Hepatocyte (in vitro differentiated cells): Measurements from ENCODE around the gene LTB4R. TPM values are rescaled to one million over a fixed set of nuclear protein-coding genes. Genes with fewer than 3 reads are reported as not detected.

Experiments
- DNase-seq: peaks from one replicate; pipeline ENCODE4 v3.0.0-alpha.2; 2016; ENCODE audit warnings: low spot score
- H2AFZ ChIP-seq: fragments of 200-600 bp; sonication (generic); 2 replicates; pipeline ENCODE4 v1.6.0; 2016; ENCODE audit warnings: antibody characterized with exemption, mild to moderate bottlenecking
- H3K27ac ChIP-seq: fragments of 200-600 bp; sonication (generic); 2 replicates; pipeline ENCODE4 v1.5.1; 2016; ENCODE audit warnings: mild to moderate bottlenecking
- H3K27me3 ChIP-seq: fragments of 200-600 bp; sonication (generic); 2 replicates; pipeline ENCODE4 v1.6.1; 2016
- H3K36me3 ChIP-seq: fragments of 200-600 bp; sonication (generic); replicated peaks from 2 replicates; pipeline ENCODE4 v1.5.1; 2016; ENCODE audit warnings: low read depth; ENCODE audit not compliant: insufficient read depth
- H3K4me1 ChIP-seq: fragments of 200-600 bp; sonication (generic); 2 replicates; pipeline ENCODE4 v1.5.1; 2016; ENCODE audit warnings: mild to moderate bottlenecking, moderate library complexity; ENCODE audit not compliant: insufficient read depth
- H3K4me2 ChIP-seq: fragments of 200-600 bp; sonication (generic); 2 replicates; pipeline ENCODE4 v1.6.0; 2016
- H3K4me3 ChIP-seq: fragments of 200-600 bp; sonication (generic); 2 replicates; pipeline ENCODE4 v1.5.1; 2016; ENCODE audit warnings: mild to moderate bottlenecking
- H3K79me2 ChIP-seq: fragments of 200-600 bp; sonication (generic); 2 replicates; pipeline ENCODE4 v1.6.0; 2017; ENCODE audit warnings: mild to moderate bottlenecking
- H3K9me2 ChIP-seq: fragments of 200-600 bp; sonication (generic); replicated peaks from 2 replicates; pipeline ENCODE4 v1.6.0; 2017; ENCODE audit warnings: mild to moderate bottlenecking; ENCODE audit not compliant: insufficient read depth
- H3K9me3 ChIP-seq: fragments of 200-600 bp; sonication (generic); 2 replicates; pipeline ENCODE4 v1.5.1; 2016; ENCODE audit warnings: low read depth, mild to moderate bottlenecking
- H4K20me1 ChIP-seq: fragments of 200-600 bp; sonication (generic); 2 replicates; pipeline ENCODE4 v1.6.0; 2016; ENCODE audit warnings: mild to moderate bottlenecking; ENCODE audit not compliant: insufficient read depth, poor library complexity, severe bottlenecking
- CTCF ChIP-seq: fragments of 200-600 bp; sonication (generic); IDR thresholded peaks from 2 replicates; pipeline ENCODE4 v1.5.1; 2016; ENCODE audit warnings: antibody characterized with exemption, mild to moderate bottlenecking; ENCODE audit not compliant: poor library complexity
- EZH2 ChIP-seq: fragments of 200-600 bp; sonication (generic); IDR thresholded peaks from 2 replicates; pipeline ENCODE4 v1.6.1; 2016; ENCODE audit warnings: antibody characterized with exemption, mild to moderate bottlenecking, borderline replicate concordance
- EZH2phosphoT487 ChIP-seq: fragments of 200-600 bp; sonication (generic); IDR thresholded peaks from one replicate; pipeline ENCODE4 v1.6.1; 2018; ENCODE audit warnings: antibody characterized with exemption, mild to moderate bottlenecking, low read depth, moderate library complexity; ENCODE audit not compliant: unreplicated experiment, severe bottlenecking
- WGBS: methylation state at CpG from one replicate; pipeline ENCODE4 v1.1.6; 2016; ENCODE audit warnings: low lambda C conversion rate; ENCODE audit errors: missing lambda C conversion rate; 5-methylcytosine and 5-hydroxymethylcytosine counted together
- polyA plus RNA-seq: library from polyadenylated mRNA; unstranded; fragments of >200 nt; fragmentation: Nextera tagmentation; extraction: Ambion mirVana; gene quantifications from 2 replicates; pipeline ENCODE4 v1.2.1, GENCODE V29; 2016
- total RNA-seq: library from RNA; depleted of rRNA; stranded (reverse); fragments of >200 nt; gene quantifications from 2 replicates; pipeline ENCODE4 v1.2.3, GENCODE V29; 2014

LTB4R gene
- 4.2 and 5.1 TPM in 2 replicates for total RNA-seq
- 3.6 and 6.2 TPM in 2 replicates for polyA plus RNA-seq

- no peak for TF ChIP-seq CTCF
- no peak for TF ChIP-seq EZH2
- TF ChIP-seq EZH2phosphoT487 = no peak
- H3K9me2 ChIP-seq = no peaks in the 10 kb centered on the region
- no peak within 1 kb of the TSS for H3K4me2 ChIP-seq
- no peaks in the 10 kb centered on the region for H4K20me1 ChIP-seq
- H3K27ac ChIP-seq = no peak within 1 kb of the TSS
- peaks cover 2% of the 10 kb centered on the region for H3K79me2 ChIP-seq
- H3K4me1 ChIP-seq = peaks cover 5% of the 10 kb centered on the region
- H3K27me3 ChIP-seq = no peaks in the 10 kb centered on the region
- 99% methylated on average over 81 of the region's 99 CpGs for whole genome bisulfite sequencing
- H2AFZ ChIP-seq = no peak within 1 kb of the TSS
- no peak for DNase-seq
- H3K9me3 ChIP-seq = no peaks in the 10 kb centered on the region
- H3K36me3 ChIP-seq = no peaks in the 10 kb centered on the region
- no peak within 1 kb of the TSS for H3K4me3 ChIP-seq
Measured at GRCh38 chr14:24310646-24311604, at the start of gene LTB4R. Gene LTB4R (plus strand): TSS chr14:24311502. CDS start chr14:24315652, 4,150 bp downstream.

DNA sequence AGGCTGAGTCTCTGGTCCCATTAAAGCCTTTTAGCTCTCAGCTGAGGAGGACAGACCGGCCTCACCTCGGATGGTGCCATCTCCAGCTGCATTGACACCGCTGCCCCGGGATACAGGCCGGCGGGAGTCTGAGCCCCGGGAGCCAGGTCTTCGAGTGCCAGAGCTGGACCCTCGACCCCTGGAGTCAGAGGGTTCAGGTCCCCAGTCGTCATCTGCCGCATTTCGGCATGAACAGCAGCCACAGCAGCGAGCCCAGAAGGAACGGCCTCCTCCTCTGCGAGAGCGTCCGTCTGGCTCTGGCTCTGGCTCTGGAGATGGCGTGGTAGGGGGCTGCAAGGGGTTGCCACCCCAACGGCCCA is 49.4 kb upstream of the LTB4R start:
- no peak overlapping the region for H3K4me2 ChIP-seq
- no peaks in the 10 kb centered on the region for H3K36me3 ChIP-seq
- no peaks in the 10 kb centered on the region for H4K20me1 ChIP-seq
- H2AFZ ChIP-seq = no peak overlapping the region
- no peak for TF ChIP-seq EZH2
- no peak for TF ChIP-seq CTCF
- TF ChIP-seq EZH2phosphoT487 = no peak
- no peak overlapping the region for H3K4me3 ChIP-seq
- no peaks in the 10 kb centered on the region for H3K79me2 ChIP-seq
- H3K9me2 ChIP-seq = no peaks in the 10 kb centered on the region
- no peaks in the 10 kb centered on the region for H3K4me1 ChIP-seq
- no peaks in the 10 kb centered on the region for H3K9me3 ChIP-seq
- 96% methylated on average over 19 of the region's 19 CpGs for WGBS
- no peak for DNase-seq
- H3K27me3 ChIP-seq = no peaks in the 10 kb centered on the region
- H3K27ac ChIP-seq = no peak overlapping the region

DNA sequence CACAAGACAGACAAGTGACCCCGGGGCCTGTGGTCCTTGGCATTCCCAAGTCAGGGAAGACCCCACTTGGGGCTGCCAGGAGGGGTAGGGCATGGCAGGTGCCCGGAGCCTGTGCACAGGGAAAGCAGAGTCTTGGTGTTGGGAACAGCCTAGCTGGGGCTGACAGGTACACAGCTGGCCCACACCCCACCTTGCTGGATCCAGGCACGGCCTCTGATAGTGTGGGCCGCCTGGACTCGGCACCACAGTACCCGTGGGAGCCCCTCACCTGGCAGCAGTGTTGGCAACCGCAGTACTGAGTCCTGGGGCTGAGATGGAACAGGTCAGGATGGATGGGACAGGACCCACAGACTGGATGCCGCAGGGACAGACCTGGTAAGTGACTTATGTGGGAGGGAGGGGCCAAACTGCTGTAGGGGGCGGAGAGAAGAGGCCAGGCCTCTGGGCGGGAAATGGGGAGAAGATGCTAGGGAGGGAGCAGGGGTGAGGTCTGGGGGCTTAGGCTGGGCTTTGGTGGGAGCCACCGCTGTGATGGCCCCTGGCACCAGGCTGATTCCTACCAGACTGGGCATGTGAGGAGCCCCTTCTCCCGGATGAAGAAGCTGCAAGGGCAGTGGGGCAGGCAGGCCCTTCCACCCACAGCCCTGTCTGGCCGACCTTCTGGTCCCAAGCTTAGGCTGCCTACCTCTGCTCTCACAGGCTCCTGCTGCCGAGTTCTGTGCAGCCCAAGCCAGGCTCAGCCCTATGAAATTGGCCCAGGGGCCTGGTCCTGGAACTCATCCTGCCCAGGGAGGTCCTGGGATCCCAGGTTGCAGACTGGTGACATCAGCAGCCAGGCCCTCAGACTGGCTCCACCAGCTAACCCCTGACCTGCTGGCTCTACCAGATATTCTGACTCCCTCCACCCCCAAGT is 48.2 kb upstream of the LTB4R start, which contains the start of gene TGM1:
TGM1 (minus strand) TSS at position 357 of the 913 bp plus-strand sequence. CDS start 825 bp downstream, outside the sequence.
- H3K4me1 ChIP-seq = no peaks in the 10 kb centered on the region
- no peak within 1 kb of the TSS for H3K4me3 ChIP-seq
- no peaks in the 10 kb centered on the region for H3K9me3 ChIP-seq
- no peak for DNase-seq
- no peaks in the 10 kb centered on the region for H3K9me2 ChIP-seq
- no peak within 1 kb of the TSS for H3K27ac ChIP-seq
- H3K4me2 ChIP-seq = no peak within 1 kb of the TSS
- H2AFZ ChIP-seq = no peak within 1 kb of the TSS
- WGBS = 67% methylated on average over 11 of the region's 14 CpGs
- TF ChIP-seq EZH2 (no peak), CTCF (no peak), EZH2phosphoT487 (no peak)
- H3K36me3 ChIP-seq = no peaks in the 10 kb centered on the region
- no peaks in the 10 kb centered on the region for H3K79me2 ChIP-seq
- H4K20me1 ChIP-seq = no peaks in the 10 kb centered on the region
- no peaks in the 10 kb centered on the region for H3K27me3 ChIP-seq
